ENCODE data around the gene SLC9B1. TPM values are rescaled to one million over a fixed set of nuclear protein-coding genes. Genes with fewer than 3 reads are reported as not detected.

The SLC9B1 gene
- total RNA-seq, 2 donors from 2014 or later: not detected

DNA sequence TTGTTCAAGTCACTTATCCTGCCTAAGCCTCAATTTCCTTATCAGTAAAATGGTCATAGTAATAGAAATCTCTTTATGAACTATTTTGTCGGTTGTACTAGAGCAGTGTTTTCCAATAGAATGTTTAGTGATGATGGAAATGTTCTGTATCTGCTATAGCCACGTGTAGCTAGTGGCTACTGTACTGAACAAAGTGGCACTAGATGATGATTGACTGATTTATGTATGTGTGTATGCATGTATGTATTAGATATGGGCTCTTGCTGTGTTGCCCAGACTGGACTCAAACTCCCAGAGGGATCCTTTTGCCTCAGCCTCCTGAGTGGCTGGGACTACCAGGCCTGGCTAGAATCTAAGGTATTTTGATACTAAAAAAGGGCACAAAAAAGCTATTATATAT is 24.7 kb upstream of the SLC9B1 start:
- DNase-seq (no peak), ATAC-seq (no peak)
- Histone ChIP-seq H3K4me1 (no peaks in the 10 kb centered on the region), H3K27me3 (no peaks in the 10 kb centered on the region), H3K9me3 (no peaks in the 10 kb centered on the region), H3K4me3 (no peak overlapping the region), H3K27ac (no peak overlapping the region), H3K36me3 (replicated peaks in 1 of 2; ENCODE audit: insufficient read depth in 1 of 2, low read depth in 2 of 2) (no peaks in the 10 kb centered on the region)
- intact Hi-C loops (cut with DNase I): no loop called here
- 69 to 70% methylated on average over 2 of the region's 2 CpGs for WGBS, 2 donors
- TF ChIP-seq, protein P1, sequence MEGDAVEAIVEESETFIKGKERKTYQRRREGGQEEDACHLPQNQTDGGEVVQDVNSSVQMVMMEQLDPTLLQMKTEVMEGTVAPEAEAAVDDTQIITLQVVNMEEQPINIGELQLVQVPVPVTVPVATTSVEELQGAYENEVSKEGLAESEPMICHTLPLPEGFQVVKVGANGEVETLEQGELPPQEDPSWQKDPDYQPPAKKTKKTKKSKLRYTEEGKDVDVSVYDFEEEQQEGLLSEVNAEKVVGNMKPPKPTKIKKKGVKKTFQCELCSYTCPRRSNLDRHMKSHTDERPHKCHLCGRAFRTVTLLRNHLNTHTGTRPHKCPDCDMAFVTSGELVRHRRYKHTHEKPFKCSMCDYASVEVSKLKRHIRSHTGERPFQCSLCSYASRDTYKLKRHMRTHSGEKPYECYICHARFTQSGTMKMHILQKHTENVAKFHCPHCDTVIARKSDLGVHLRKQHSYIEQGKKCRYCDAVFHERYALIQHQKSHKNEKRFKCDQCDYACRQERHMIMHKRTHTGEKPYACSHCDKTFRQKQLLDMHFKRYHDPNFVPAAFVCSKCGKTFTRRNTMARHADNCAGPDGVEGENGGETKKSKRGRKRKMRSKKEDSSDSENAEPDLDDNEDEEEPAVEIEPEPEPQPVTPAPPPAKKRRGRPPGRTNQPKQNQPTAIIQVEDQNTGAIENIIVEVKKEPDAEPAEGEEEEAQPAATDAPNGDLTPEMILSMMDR (IDR thresholded peaks at IDR 0.05): no peak
- TF ChIP-seq POLR2A (IDR thresholded peaks at IDR 0.05): no peak

- intact Hi-C loops (cut with DNase I): no loop called here
- TF ChIP-seq, protein P1 (IDR thresholded peaks at IDR 0.05): no peak
- no peak for TF ChIP-seq POLR2A (IDR thresholded peaks at IDR 0.05)
- DNase-seq (no peak), ATAC-seq (no peak)
- H3K27ac ChIP-seq: no peak overlapping the region
- no peaks in the 10 kb centered on the region for H3K36me3 ChIP-seq (replicated peaks in 1 of 2; ENCODE audit: insufficient read depth in 1 of 2, low read depth in 2 of 2)
- H3K4me3 ChIP-seq: no peak overlapping the region
- H3K27me3 ChIP-seq: no peaks in the 10 kb centered on the region
- H3K4me1 ChIP-seq: no peaks in the 10 kb centered on the region
- WGBS, 2 donors: 87 to 97% methylated on average over 2 of the region's 2 CpGs
- H3K9me3 ChIP-seq: no peaks in the 10 kb centered on the region
These were observed 16.7 kb upstream of the SLC9B1 start for GRCh38 chr4:103036169-103036568.

- 39 to 40% methylated on average over 2 of the region's 2 CpGs for WGBS, 2 donors
- DNase-seq (peak; percentile 30 to 64 (median 52)), ATAC-seq (peak; percentile 81)
These were observed 13.1 kb upstream of the SLC9B1 start for GRCh38 chr4:103032574-103032973.

GRCh38 chr4:103030791-103031190 is 11.3 kb upstream of the SLC9B1 start:
- Histone ChIP-seq H3K9me3 (no peaks in the 10 kb centered on the region), H3K27ac (no peak overlapping the region), H3K4me1 (no peaks in the 10 kb centered on the region), H3K4me3 (no peak overlapping the region), H3K36me3 (replicated peaks in 1 of 2; ENCODE audit: insufficient read depth in 1 of 2, low read depth in 2 of 2) (no peaks in the 10 kb centered on the region), H3K27me3 (no peaks in the 10 kb centered on the region)
- TF ChIP-seq POLR2A (IDR thresholded peaks at IDR 0.05): no peak
- TF ChIP-seq, protein P1 (IDR thresholded peaks at IDR 0.05): no peak
- DNase-seq (no peak), ATAC-seq (no peak)
- intact Hi-C loops (cut with DNase I): no loop called here
- WGBS, 2 donors: 90 to 92% methylated on average over 3 of the region's 3 CpGs

More at GRCh38 chr4:103032574-103032973, 13.1 kb upstream of the SLC9B1 start:
- H3K4me1 ChIP-seq: no peaks in the 10 kb centered on the region
- no peaks in the 10 kb centered on the region for H3K27me3 ChIP-seq
- no peak overlapping the region for H3K4me3 ChIP-seq
- intact Hi-C loops (cut with DNase I): no loop called here
- TF ChIP-seq, protein P1 (IDR thresholded peaks at IDR 0.05): peak; percentile 14 to 71 (median 41)
- TF ChIP-seq POLR2A (IDR thresholded peaks at IDR 0.05): no peak
- no peaks in the 10 kb centered on the region for H3K36me3 ChIP-seq (replicated peaks in 1 of 2; ENCODE audit: insufficient read depth in 1 of 2, low read depth in 2 of 2)
- no peak overlapping the region for H3K27ac ChIP-seq
- no peaks in the 10 kb centered on the region for H3K9me3 ChIP-seq

- WGBS, 2 donors: 90 to 94% methylated on average over 1 of the region's 1 CpG
- no peak for DNase-seq
- intact Hi-C loops (cut with DNase I): no loop called here
- Histone ChIP-seq H3K9me3 (no peaks in the 10 kb centered on the region), H3K4me1 (no peaks in the 10 kb centered on the region), H3K27ac (no peak overlapping the region), H3K4me3 (no peak overlapping the region), H3K27me3 (no peaks in the 10 kb centered on the region), H3K36me3 (replicated peaks in 1 of 2; ENCODE audit: insufficient read depth in 1 of 2, low read depth in 2 of 2) (no peaks in the 10 kb centered on the region)
- TF ChIP-seq POLR2A (IDR thresholded peaks at IDR 0.05): no peak
- TF ChIP-seq, protein P1 (IDR thresholded peaks at IDR 0.05): no peak
- ATAC-seq: no peak
These were observed 9.8 kb upstream of the SLC9B1 start for GRCh38 chr4:103029300-103029699.

Data from body of pancreas (tissue), 4 donors.